HFF-Myc (cell line): Measurements from ENCODE around the gene POLR2F.

Experiments used
- DNase-seq: peaks from one replicate; pipeline ENCODE4 v3.0.0-alpha.2; 2011; ENCODE audit warnings: low read depth; ENCODE audit errors: extremely low read depth
- H3K4me3 ChIP-seq: replicated peaks from 2 replicates; pipeline ENCODE4 v1.5.1; 2011; ENCODE audit warnings: low read depth, mild to moderate bottlenecking, control low read depth, low read length
- TF ChIP-seq, protein P1 (sequence below): IDR thresholded peaks from 2 replicates; pipeline ENCODE4 v1.5.1; 2012; ENCODE audit warnings: mild to moderate bottlenecking, low read depth, low read length, control low read depth; ENCODE audit errors: missing control alignments

The POLR2F gene

DNA sequence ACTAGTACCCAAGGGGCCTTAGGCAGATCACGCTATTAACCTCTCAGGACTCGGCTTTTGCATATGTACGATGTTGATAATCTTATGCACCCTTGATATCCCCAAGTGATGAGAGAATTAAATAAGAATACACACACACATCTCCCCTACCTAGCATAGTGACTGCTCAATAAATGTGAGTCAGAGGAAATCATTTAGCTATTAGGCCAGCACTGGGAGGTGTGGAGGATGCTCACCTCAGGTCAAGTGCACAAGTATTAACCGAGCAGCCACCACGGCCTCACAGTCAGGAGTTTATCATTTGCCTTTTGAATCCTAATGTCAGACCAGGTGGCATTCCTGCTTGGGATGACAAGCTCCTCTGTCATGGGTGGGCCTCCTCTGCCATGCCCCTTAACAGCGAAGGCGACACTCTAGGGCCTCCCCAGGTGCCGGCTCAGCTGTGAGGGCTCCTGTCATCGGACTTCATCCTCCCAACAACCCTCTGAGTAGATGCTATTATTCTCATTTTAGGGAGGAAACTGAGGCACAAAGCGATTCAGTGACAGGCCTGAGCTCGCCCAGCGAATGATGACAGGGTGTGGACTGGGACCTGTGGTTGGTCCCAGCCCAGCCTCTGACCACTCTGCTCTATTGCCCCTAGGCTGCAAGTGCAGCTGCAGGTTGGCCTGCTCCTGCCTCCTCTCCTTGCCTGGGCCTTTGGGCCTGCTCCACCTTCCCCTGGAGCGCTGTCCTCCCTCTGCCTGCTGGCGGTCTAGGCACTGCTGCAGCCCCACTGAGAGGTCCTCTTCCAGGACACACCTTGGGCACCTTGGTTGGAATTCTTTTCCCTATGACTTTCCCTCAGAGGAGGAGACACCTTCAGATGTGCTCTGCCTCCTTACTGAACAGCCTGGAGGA, 35.9 kb downstream of the POLR2F start:
- no peak overlapping the region for H3K4me3 ChIP-seq
- no peak for DNase-seq
- TF ChIP-seq, protein P1, sequence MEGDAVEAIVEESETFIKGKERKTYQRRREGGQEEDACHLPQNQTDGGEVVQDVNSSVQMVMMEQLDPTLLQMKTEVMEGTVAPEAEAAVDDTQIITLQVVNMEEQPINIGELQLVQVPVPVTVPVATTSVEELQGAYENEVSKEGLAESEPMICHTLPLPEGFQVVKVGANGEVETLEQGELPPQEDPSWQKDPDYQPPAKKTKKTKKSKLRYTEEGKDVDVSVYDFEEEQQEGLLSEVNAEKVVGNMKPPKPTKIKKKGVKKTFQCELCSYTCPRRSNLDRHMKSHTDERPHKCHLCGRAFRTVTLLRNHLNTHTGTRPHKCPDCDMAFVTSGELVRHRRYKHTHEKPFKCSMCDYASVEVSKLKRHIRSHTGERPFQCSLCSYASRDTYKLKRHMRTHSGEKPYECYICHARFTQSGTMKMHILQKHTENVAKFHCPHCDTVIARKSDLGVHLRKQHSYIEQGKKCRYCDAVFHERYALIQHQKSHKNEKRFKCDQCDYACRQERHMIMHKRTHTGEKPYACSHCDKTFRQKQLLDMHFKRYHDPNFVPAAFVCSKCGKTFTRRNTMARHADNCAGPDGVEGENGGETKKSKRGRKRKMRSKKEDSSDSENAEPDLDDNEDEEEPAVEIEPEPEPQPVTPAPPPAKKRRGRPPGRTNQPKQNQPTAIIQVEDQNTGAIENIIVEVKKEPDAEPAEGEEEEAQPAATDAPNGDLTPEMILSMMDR = no peak

DNA sequence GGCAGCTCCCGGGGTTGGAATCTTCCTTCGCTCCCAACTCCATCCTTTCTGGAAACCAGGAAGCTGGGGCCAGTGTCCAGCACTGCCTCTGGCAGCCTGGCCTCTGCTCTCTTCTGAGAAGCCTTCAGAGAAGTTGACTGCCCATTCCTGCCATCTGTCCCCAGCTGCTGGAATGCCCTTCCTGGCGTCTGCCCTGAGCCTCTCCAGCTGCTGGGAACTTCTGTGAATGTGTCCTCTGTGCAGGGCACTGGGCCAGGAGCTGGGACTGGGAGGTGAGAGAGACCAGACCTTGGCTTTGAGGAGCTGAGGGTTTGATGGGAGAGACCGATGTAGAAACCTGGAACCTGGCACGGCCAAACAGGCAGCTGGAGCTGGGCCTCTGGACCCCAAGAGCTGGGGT, 36.8 kb downstream of the POLR2F start:
- TF ChIP-seq, protein P1 = no peak
- H3K4me3 ChIP-seq = no peak overlapping the region
- no peak for DNase-seq

DNA sequence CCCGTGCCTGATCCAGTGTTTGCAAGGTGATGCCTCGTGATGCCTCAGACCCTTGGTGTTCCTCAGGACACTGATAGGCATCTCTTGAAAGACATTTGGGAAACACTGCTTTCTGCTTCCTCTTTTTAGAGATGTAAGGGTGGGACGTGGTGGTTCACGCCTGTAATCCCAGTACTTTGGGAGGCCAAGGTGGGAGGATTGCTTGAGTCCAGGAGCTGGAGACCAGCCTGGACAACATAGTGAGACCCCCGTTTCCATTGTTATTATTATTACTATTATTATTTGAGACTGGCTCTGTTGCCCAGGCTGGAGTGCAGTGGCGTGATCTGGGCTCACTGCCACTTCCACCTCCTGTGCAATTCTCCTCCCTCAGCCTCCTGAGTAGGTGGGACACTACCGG, 37.4 kb downstream of the POLR2F start:
- DNase-seq = no peak
- H3K4me3 ChIP-seq = no peak overlapping the region
- TF ChIP-seq, protein P1 = no peak

DNA sequence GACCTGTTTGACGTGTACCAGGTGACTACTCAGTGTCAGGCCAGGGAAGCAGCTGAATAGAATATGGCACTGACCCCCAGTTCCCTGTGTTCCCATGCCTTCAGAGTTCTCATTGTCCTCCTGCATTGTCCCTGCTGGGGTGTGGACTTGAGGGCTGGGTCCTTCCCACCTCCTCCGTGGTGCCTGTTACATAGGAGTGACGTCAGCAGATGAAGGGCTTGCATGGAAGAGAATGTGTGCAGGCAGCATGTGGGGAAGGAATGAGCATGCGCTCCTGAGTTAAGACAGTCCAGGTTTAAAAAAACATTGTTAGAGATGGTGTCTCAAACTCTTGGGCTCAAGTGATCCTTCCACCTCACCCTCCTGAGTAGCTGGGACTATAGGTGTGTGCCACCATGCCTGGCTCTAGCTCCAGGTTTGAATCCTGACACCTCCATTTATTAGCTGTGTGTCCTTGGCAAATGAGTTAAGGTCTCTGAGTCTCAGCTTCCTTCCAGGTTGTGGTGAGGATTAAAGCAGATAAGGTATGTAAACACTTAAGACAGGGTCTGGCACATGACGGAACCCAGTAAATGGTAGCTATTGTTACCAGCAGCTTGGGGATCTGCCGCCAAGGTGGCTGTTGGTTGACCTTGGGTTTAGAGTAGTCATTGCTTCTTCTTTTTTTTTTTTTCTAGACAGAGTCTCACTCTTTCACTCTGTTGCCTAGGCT, 38.4 kb downstream of the POLR2F start:
- DNase-seq = no peak
- TF ChIP-seq, protein P1 = no peak
- H3K4me3 ChIP-seq = no peak overlapping the region

DNA sequence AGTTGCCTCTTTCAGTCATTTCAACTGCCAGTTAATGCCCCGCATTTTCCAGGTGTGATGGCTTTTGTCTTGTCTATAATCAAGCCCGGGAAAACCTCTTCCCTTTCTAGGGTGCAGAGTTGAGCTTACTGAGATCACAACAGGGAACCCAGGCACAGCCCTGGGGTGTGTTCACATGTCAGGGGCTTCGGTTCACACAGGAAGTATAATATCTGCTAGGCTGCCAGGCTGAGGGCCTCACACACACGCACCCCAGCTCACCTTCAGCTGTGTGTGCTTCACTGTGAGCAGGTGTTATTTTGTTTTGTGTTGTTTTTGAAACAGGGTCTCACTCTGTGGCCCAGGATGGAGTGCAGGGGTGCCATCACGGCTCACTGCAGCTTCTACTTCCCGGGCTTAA, 40.5 kb downstream of the POLR2F start:
- TF ChIP-seq, protein P1 = no peak
- H3K4me3 ChIP-seq = no peak overlapping the region
- DNase-seq = no peak

DNA sequence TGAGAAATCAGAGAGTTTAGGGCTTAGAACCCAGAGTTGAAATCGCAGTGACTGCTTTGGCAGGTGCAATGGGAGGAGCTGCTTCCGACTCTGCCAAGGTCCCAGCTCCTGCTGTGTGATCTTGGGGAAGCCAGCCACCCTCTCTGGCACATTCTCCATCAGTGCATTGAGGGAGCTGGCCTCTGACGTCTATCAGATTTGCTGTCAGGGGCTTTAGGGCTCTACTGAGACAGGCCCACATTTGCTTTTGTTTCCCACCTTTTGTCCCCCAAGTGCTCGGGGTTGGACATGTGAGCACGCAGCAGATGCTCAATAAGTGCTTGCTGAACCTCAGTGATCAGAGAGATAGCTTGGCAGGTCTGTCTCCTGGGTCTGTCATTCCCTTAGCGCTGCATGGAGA, 41.5 kb downstream of the POLR2F start:
- H3K4me3 ChIP-seq = no peak overlapping the region
- TF ChIP-seq, protein P1 = no peak
- DNase-seq = no peak
